HCT116 (cell line): Measurements from ENCODE around the gene STAMBPL1.

ENCODE experiments used
- CTCF ChIP-seq, 3 experiments: fragments of 200-600 bp in 1 of 3; sonication (generic) in 1 of 3; IDR thresholded peaks in 2 of 3; conservative IDR thresholded peaks in 1 of 3; 2 replicates each; pipeline ENCODE4 v1.5.1; 2012 to 2017; ENCODE audit warnings: low read depth in 2 of 3, low read length in 2 of 3, antibody characterized with exemption in 1 of 3, borderline replicate concordance in 1 of 3, control low read depth in 1 of 3, mild to moderate bottlenecking in 1 of 3, mixed read lengths in 1 of 3, mixed run types in 1 of 3, moderate library complexity in 1 of 3; ENCODE audit not compliant: insufficient read depth in 1 of 3
- EZH2 ChIP-seq: fragments of 200-600 bp; sonication (generic); IDR thresholded peaks from 2 replicates; pipeline ENCODE4 v1.6.1; 2017; ENCODE audit warnings: antibody characterized with exemption, mixed run types
- POLR2A ChIP-seq: IDR thresholded peaks from 2 replicates; pipeline ENCODE4 v1.7.0; 2011; ENCODE audit warnings: borderline replicate concordance; ENCODE audit not compliant: insufficient read depth, insufficient read length; ENCODE audit errors: extremely low read depth
- POLR2AphosphoS5 ChIP-seq: IDR thresholded peaks from 2 replicates; pipeline ENCODE4 v1.6.1; 2011; ENCODE audit warnings: mild to moderate bottlenecking, low read depth, low read length, moderate library complexity
- REST ChIP-seq: IDR thresholded peaks from 2 replicates; pipeline ENCODE4 v1.6.1; 2012; ENCODE audit warnings: low read depth
- SIN3A ChIP-seq: IDR thresholded peaks from 2 replicates; pipeline ENCODE4 v1.6.1; 2012; ENCODE audit warnings: low read depth
- SRF ChIP-seq: IDR thresholded peaks from 2 replicates; pipeline ENCODE4 v1.6.1; 2012; ENCODE audit warnings: low read depth
- YY1 ChIP-seq: IDR thresholded peaks from 2 replicates; pipeline ENCODE4 v1.6.1; 2011; ENCODE audit warnings: low read length, low read depth, moderate library complexity, mild to moderate bottlenecking; ENCODE audit not compliant: insufficient replicate concordance; ENCODE audit errors: extremely low read depth

GRCh38 chr10:88946965-88947590 is 67.0 kb downstream of the STAMBPL1 start:
- TF ChIP-seq YY1 (no peak), CTCF (IDR thresholded peaks at IDR 0.05 in 2 of 3, conservative IDR thresholded peaks at IDR 0.05 in 1 of 3; ENCODE audit: borderline replicate concordance in 1 of 3, insufficient read depth in 1 of 3, low read depth in 2 of 3, low read length in 2 of 3) (no peak), SIN3A (no peak), EZH2 (no peak), POLR2AphosphoS5 (no peak), POLR2A (no peak), SRF (no peak), REST (no peak)
